ENCODE results near the gene RHEB. TPM values are rescaled to one million over a fixed set of nuclear protein-coding genes. Genes with fewer than 3 reads are reported as not detected.

The RHEB gene
- total RNA-seq, 1 donor from 2014 or later: 225 TPM

GRCh38 chr7:151560243-151560642, 40.5 kb upstream of the RHEB start:
- Mint-ChIP-seq H3K4me1 (no peaks in the 10 kb centered on the region), H3K9me3 (no peaks in the 10 kb centered on the region), H3K27me3 (ENCODE audit: insufficient read depth, low read depth) (peaks cover 2% of the 10 kb centered on the region), H3K4me3 (no peak overlapping the region), H3K36me3 (peaks cover 3% of the 10 kb centered on the region), H3K27ac (no peak overlapping the region)
- no peaks in the 10 kb centered on the region for H3K4me1 ChIP-seq
- H2AFZ ChIP-seq (replicated peaks): no peak overlapping the region
- DNase-seq (ENCODE audit: low spot score): no peak
- no peak overlapping the region for H3K27ac ChIP-seq
- H3K79me2 ChIP-seq (ENCODE audit: low read depth): no peaks in the 10 kb centered on the region
- no peaks in the 10 kb centered on the region for H3K27me3 ChIP-seq
- H3K4me3 ChIP-seq: no peak overlapping the region
- peak overlapping the region; percentile 13 for H3K9ac ChIP-seq
- H3K4me2 ChIP-seq: no peak overlapping the region
- H4K20me1 ChIP-seq (ENCODE audit: low read depth): no peaks in the 10 kb centered on the region
- H3K36me3 ChIP-seq: no peaks in the 10 kb centered on the region
- no peaks in the 10 kb centered on the region for H3K9me3 ChIP-seq (ENCODE audit: low read depth)
- no peaks in the 10 kb centered on the region for H3F3A ChIP-seq (ENCODE audit: low read depth)
- TF ChIP-seq EZH2phosphoT487 (IDR thresholded peaks at IDR 0.05): no peak
- TF ChIP-seq CTCF (IDR thresholded peaks at IDR 0.05): no peak
- TF ChIP-seq EZH2 (IDR thresholded peaks at IDR 0.05): no peak

GRCh38 chr7:151559557-151560183, 40.0 kb upstream of the RHEB start:
- Histone ChIP-seq H3K4me3 (no peak overlapping the region), H3K36me3 (no peaks in the 10 kb centered on the region), H3K27me3 (no peaks in the 10 kb centered on the region), H3K79me2 (ENCODE audit: low read depth) (no peaks in the 10 kb centered on the region), H3K9ac (no peak overlapping the region), H3K4me2 (no peak overlapping the region), H3K27ac (no peak overlapping the region), H3F3A (ENCODE audit: low read depth) (no peaks in the 10 kb centered on the region), H4K20me1 (ENCODE audit: low read depth) (no peaks in the 10 kb centered on the region), H3K9me3 (ENCODE audit: low read depth) (no peaks in the 10 kb centered on the region), H2AFZ (replicated peaks) (no peak overlapping the region), H3K4me1 (no peaks in the 10 kb centered on the region)
- H3K4me1 Mint-ChIP-seq: no peaks in the 10 kb centered on the region
- H3K27ac Mint-ChIP-seq: no peak overlapping the region
- no peak overlapping the region for H3K4me3 Mint-ChIP-seq
- no peaks in the 10 kb centered on the region for H3K9me3 Mint-ChIP-seq
- peaks cover 3% of the 10 kb centered on the region for H3K36me3 Mint-ChIP-seq
- peaks cover 2% of the 10 kb centered on the region for H3K27me3 Mint-ChIP-seq (ENCODE audit: insufficient read depth, low read depth)
- TF ChIP-seq EZH2phosphoT487 (IDR thresholded peaks at IDR 0.05) (no peak), CTCF (IDR thresholded peaks at IDR 0.05) (no peak), EZH2 (IDR thresholded peaks at IDR 0.05) (no peak)
- no peak for DNase-seq (ENCODE audit: low spot score)

- peaks cover 2% of the 10 kb centered on the region for H3K27me3 Mint-ChIP-seq (ENCODE audit: insufficient read depth, low read depth)
- no peak overlapping the region for H3K27ac Mint-ChIP-seq
Measured at GRCh38 chr7:151558575-151558974, 38.9 kb upstream of the RHEB start.

More at GRCh38 chr7:151558575-151558974, 38.9 kb upstream of the RHEB start:
- no peak overlapping the region for H3K27ac ChIP-seq
- H3K9me3 ChIP-seq (ENCODE audit: low read depth): no peaks in the 10 kb centered on the region
- H3K79me2 ChIP-seq (ENCODE audit: low read depth): no peaks in the 10 kb centered on the region
- H3K36me3 Mint-ChIP-seq: peaks cover 3% of the 10 kb centered on the region
- no peaks in the 10 kb centered on the region for H3K27me3 ChIP-seq
- H3K4me2 ChIP-seq: no peak overlapping the region
- H3K4me3 Mint-ChIP-seq: no peak overlapping the region
- DNase-seq (ENCODE audit: low spot score): no peak
- no peaks in the 10 kb centered on the region for H4K20me1 ChIP-seq (ENCODE audit: low read depth)
- H3K4me3 ChIP-seq: no peak overlapping the region
- TF ChIP-seq EZH2 (IDR thresholded peaks at IDR 0.05): no peak
- no peak for TF ChIP-seq EZH2phosphoT487 (IDR thresholded peaks at IDR 0.05)
- no peak for TF ChIP-seq CTCF (IDR thresholded peaks at IDR 0.05)
- no peak overlapping the region for H2AFZ ChIP-seq (replicated peaks)
- no peak overlapping the region for H3K9ac ChIP-seq
- no peaks in the 10 kb centered on the region for H3K4me1 ChIP-seq
- no peaks in the 10 kb centered on the region for H3K9me3 Mint-ChIP-seq
- H3F3A ChIP-seq (ENCODE audit: low read depth): no peaks in the 10 kb centered on the region
- H3K36me3 ChIP-seq: no peaks in the 10 kb centered on the region
- no peaks in the 10 kb centered on the region for H3K4me1 Mint-ChIP-seq
